MM.1S (cell line): ENCODE data around the gene LIX1.

Source experiments
- DNase-seq: peaks from one replicate; pipeline ENCODE4 v3.0.0-alpha.2; 2015
- H2AFZ ChIP-seq: fragments of 300-600 bp; sonication (generic); 2 replicates; pipeline ENCODE4 v1.6.0; 2016; ENCODE audit warnings: antibody characterized with exemption, low read length
- H3F3A ChIP-seq: fragments of 300-600 bp; sonication (generic); 2 replicates; pipeline ENCODE4 v1.6.1; 2016; ENCODE audit warnings: mild to moderate bottlenecking, antibody characterized with exemption, low read length, moderate library complexity, mixed read lengths; ENCODE audit not compliant: insufficient read depth
- H3K27ac ChIP-seq: fragments of 300-600 bp; sonication (generic); 2 replicates; pipeline ENCODE4 v1.5.1; 2016; ENCODE audit warnings: mild to moderate bottlenecking, low read length
- H3K27me3 ChIP-seq: fragments of 300-600 bp; sonication (generic); replicated peaks from 2 replicates; pipeline ENCODE4 v1.6.0; 2016; ENCODE audit warnings: low read length; ENCODE audit not compliant: insufficient read depth
- H3K36me3 ChIP-seq: fragments of 300-600 bp; sonication (generic); replicated peaks from 2 replicates; pipeline ENCODE4 v1.6.1; 2016; ENCODE audit warnings: mild to moderate bottlenecking, low read length, mixed read lengths; ENCODE audit not compliant: insufficient read depth
- H3K4me1 ChIP-seq: fragments of 300-600 bp; sonication (generic); 2 replicates; pipeline ENCODE4 v1.6.1; 2016; ENCODE audit warnings: low read length, mixed read lengths
- H3K4me2 ChIP-seq: fragments of 300-600 bp; sonication (generic); 2 replicates; pipeline ENCODE4 v1.6.0; 2016; ENCODE audit warnings: low read depth, low read length
- H3K4me3 ChIP-seq: fragments of 300-600 bp; sonication (generic); 2 replicates; pipeline ENCODE4 v1.5.1; 2016; ENCODE audit warnings: low read length, mixed read lengths
- H3K79me2 ChIP-seq: fragments of 300-600 bp; sonication (generic); 2 replicates; pipeline ENCODE4 v1.6.1; 2016; ENCODE audit warnings: mixed run types, low read length, mixed read lengths
- H3K9ac ChIP-seq: fragments of 300-600 bp; sonication (generic); 2 replicates; pipeline ENCODE4 v1.6.1; 2016; ENCODE audit warnings: low read length, mixed read lengths
- H3K9me2 ChIP-seq: fragments of 300-600 bp; sonication (generic); replicated peaks from 2 replicates; pipeline ENCODE4 v1.6.1; 2016; ENCODE audit warnings: mild to moderate bottlenecking, low read length, mixed read lengths; ENCODE audit not compliant: insufficient read depth
- H3K9me3 ChIP-seq: fragments of 300-600 bp; sonication (generic); replicated peaks from 2 replicates; pipeline ENCODE4 v1.6.1; 2016; ENCODE audit warnings: mild to moderate bottlenecking, low read length, mixed read lengths; ENCODE audit not compliant: insufficient read depth
- H4K20me1 ChIP-seq: fragments of 300-600 bp; sonication (generic); 2 replicates; pipeline ENCODE4 v1.6.1; 2016; ENCODE audit warnings: mild to moderate bottlenecking, low read length, moderate library complexity, mixed read lengths; ENCODE audit not compliant: insufficient read depth
- EZH2 ChIP-seq: fragments of 300-600 bp; sonication (generic); optimal IDR thresholded peaks from 2 replicates; pipeline ENCODE3; 2017; ENCODE audit warnings: low read depth, mild to moderate bottlenecking, antibody characterized with exemption, low read length, mixed read lengths
- EZH2phosphoT487 ChIP-seq: fragments of 300-600 bp; sonication (generic); IDR thresholded peaks from 2 replicates; pipeline ENCODE4 v1.6.1; 2018; ENCODE audit warnings: antibody characterized with exemption, low read length
- TF ChIP-seq, protein P1 (sequence below): fragments of 300-600 bp; sonication (generic); IDR thresholded peaks from 2 replicates; pipeline ENCODE4 v1.5.1; 2016; ENCODE audit warnings: antibody characterized with exemption, low read length, mixed read lengths

LIX1 gene

DNA sequence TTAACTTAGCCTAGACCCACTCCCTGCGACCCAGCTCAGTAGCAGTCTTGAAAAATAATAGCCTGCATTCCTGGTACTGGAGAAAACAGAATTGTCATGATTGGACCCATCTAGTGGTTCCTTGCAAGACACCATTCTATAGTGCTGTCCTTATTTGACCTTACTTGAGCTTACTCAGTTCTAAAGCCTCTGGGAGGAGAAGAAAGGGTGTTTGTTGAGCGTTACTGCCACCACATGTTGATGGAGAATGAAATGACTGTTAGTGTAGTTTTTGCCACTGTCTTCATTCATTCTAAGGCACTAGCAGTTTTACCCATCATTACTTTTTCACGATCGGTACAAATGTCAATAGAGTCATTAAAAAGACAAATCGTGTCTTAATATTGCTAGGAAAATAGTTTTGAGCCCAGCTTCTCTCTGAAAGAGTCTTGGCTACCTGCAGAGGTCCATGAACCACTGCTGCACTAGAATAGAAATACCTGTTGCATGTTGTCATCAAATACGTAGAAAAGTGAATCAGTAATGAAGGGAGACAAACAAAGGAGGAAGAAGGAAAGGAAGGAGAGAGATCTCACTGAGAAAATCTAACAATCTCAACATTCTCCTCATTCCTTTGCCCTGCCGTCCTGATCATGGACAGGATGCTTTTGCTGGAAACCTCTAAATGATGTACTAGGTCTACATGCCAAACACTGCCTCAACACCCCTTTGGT, 96.0 kb downstream of the LIX1 start:
- H3K27me3 ChIP-seq: no peaks in the 10 kb centered on the region
- no peak overlapping the region for H2AFZ ChIP-seq
- no peaks in the 10 kb centered on the region for H3K4me1 ChIP-seq
- no peak for DNase-seq
- TF ChIP-seq EZH2 (no peak), EZH2phosphoT487 (no peak)
- TF ChIP-seq, protein P1, sequence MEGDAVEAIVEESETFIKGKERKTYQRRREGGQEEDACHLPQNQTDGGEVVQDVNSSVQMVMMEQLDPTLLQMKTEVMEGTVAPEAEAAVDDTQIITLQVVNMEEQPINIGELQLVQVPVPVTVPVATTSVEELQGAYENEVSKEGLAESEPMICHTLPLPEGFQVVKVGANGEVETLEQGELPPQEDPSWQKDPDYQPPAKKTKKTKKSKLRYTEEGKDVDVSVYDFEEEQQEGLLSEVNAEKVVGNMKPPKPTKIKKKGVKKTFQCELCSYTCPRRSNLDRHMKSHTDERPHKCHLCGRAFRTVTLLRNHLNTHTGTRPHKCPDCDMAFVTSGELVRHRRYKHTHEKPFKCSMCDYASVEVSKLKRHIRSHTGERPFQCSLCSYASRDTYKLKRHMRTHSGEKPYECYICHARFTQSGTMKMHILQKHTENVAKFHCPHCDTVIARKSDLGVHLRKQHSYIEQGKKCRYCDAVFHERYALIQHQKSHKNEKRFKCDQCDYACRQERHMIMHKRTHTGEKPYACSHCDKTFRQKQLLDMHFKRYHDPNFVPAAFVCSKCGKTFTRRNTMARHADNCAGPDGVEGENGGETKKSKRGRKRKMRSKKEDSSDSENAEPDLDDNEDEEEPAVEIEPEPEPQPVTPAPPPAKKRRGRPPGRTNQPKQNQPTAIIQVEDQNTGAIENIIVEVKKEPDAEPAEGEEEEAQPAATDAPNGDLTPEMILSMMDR: no peak
- no peak overlapping the region for H3K4me2 ChIP-seq
- no peaks in the 10 kb centered on the region for H3F3A ChIP-seq
- no peak overlapping the region for H3K27ac ChIP-seq
- H3K9ac ChIP-seq: no peak overlapping the region
- H3K36me3 ChIP-seq: no peaks in the 10 kb centered on the region
- no peak overlapping the region for H3K4me3 ChIP-seq
- no peaks in the 10 kb centered on the region for H3K79me2 ChIP-seq
- no peaks in the 10 kb centered on the region for H4K20me1 ChIP-seq
- no peaks in the 10 kb centered on the region for H3K9me2 ChIP-seq
- H3K9me3 ChIP-seq: no peaks in the 10 kb centered on the region

GRCh38 chr5:97044052-97044451, 98.4 kb downstream of the LIX1 start:
- Histone ChIP-seq H3K9me3 (no peaks in the 10 kb centered on the region), H3K4me2 (no peak overlapping the region), H3K4me3 (no peak overlapping the region), H3K9me2 (no peaks in the 10 kb centered on the region), H2AFZ (no peak overlapping the region), H3K36me3 (no peaks in the 10 kb centered on the region), H3K9ac (no peak overlapping the region), H3K27me3 (no peaks in the 10 kb centered on the region), H4K20me1 (no peaks in the 10 kb centered on the region), H3K27ac (no peak overlapping the region), H3K4me1 (no peaks in the 10 kb centered on the region), H3K79me2 (no peaks in the 10 kb centered on the region), H3F3A (no peaks in the 10 kb centered on the region)
- TF ChIP-seq EZH2phosphoT487 (no peak), EZH2 (no peak)
- TF ChIP-seq, protein P1: no peak
- no peak for DNase-seq

DNA sequence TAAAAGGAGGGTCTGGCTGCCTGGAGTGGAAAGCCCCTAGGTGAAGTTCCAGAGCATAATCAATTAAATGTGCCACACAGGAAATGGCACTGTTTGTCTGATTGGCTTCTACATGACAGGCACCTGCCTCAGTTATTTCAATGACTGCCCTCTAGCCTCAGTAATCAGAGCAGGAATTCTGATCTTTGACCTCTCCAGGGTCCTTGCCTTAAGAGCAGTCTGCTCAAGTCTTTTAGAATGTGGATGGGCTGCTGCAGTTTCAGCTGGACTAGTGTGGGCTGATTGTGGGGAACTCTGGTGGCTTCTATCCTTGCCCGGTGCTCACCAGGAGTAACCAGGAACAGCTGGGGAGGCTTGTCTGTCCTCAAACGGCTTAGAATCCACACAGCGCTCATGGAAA, 98.9 kb downstream of the LIX1 start:
- DNase-seq: no peak
- Histone ChIP-seq H2AFZ (no peak overlapping the region), H3K9me3 (no peaks in the 10 kb centered on the region), H3K4me2 (no peak overlapping the region), H3K9ac (no peak overlapping the region), H3K27me3 (no peaks in the 10 kb centered on the region), H3F3A (no peaks in the 10 kb centered on the region), H3K4me3 (no peak overlapping the region), H4K20me1 (no peaks in the 10 kb centered on the region), H3K27ac (no peak overlapping the region), H3K9me2 (no peaks in the 10 kb centered on the region), H3K4me1 (no peaks in the 10 kb centered on the region), H3K79me2 (no peaks in the 10 kb centered on the region), H3K36me3 (no peaks in the 10 kb centered on the region)
- TF ChIP-seq EZH2phosphoT487: no peak
- TF ChIP-seq, protein P1: no peak
- TF ChIP-seq EZH2: no peak
